HCT116 (cell line): ENCODE measurements around the gene TRIM23. TPM values are rescaled to one million over a fixed set of nuclear protein-coding genes. Genes with fewer than 3 reads are reported as not detected.

ENCODE experiments used
- ATAC-seq: fragments of 200-7000 bp; cut with Tn5 transposase; 2 replicates; pipeline ENCODE4 v1.9.1; 2020; ENCODE audit warnings: mild to moderate bottlenecking, moderate library complexity
- BruUV-seq: library from RNA; stranded (reverse); fragments of 400-500 nt; replicated peaks from 2 replicates; lab custom pipeline; 2021; lab: Mats Ljungman, UMichigan
- CTCF ChIA-PET: fragments of 300-600 bp; sonication (Branson Sonifier 250); formaldehyde crosslinking; loops from one replicate; lab custom pipeline; 2021; ENCODE audit warnings: antibody characterized with exemption; lab: Charles Lee
- POLR2A ChIA-PET: fragments of 300-600, 350-600 bp; sonication (Branson Sonifier 250); formaldehyde crosslinking; loops from one replicate; lab custom pipeline; 2021; ENCODE audit warnings: antibody characterized with exemption; lab: Charles Lee
- RAD21 ChIA-PET, 2 experiments: fragments of 300-600 bp; sonication (Branson Sonifier 250); formaldehyde crosslinking; loops; one replicate each; lab custom pipeline; 2023; ENCODE audit warnings: low total read pairs in 2 of 2; ENCODE audit not compliant: uncharacterized antibody in 2 of 2, unreplicated experiment in 2 of 2, low non-redundant PET in 1 of 2; lab: Charles Lee
- DNase-seq: peaks from one replicate; pipeline ENCODE4 v3.0.0-alpha.2; 2010; ENCODE audit warnings: low read depth, low spot score
- H2AFZ ChIP-seq: fragments of 200-600 bp; shearing (Covaris generic), sonication (generic); 2 replicates; pipeline ENCODE4 v1.6.1; 2017; ENCODE audit warnings: low read depth, mixed run types, mixed read lengths, antibody characterized with exemption, low read length; ENCODE audit not compliant: poor library complexity, severe bottlenecking
- H3K27ac ChIP-seq: 2 replicates; pipeline ENCODE4 v1.5.1; 2012; ENCODE audit warnings: low read depth, low read length
- H3K27me3 ChIP-seq: fragments of 200-600 bp; sonication (generic); 2 replicates; pipeline ENCODE4 v1.6.1; 2016; ENCODE audit warnings: mixed run types, low read length, mixed read lengths; ENCODE audit not compliant: insufficient read depth
- H3K36me3 ChIP-seq, 2 experiments: fragments of 200-500 bp in 1 of 2; fragments of 200-600 bp in 1 of 2; sonication (Bioruptor generic) in 1 of 2; sonication (generic) in 1 of 2; 2 replicates each; pipeline versions ENCODE4 v1.5.1 to v1.6.1; 2014 to 2016; ENCODE audit warnings: low read length in 2 of 2, inconsistent platforms in 1 of 2, mixed read lengths in 1 of 2, mixed run types in 1 of 2; ENCODE audit not compliant: insufficient read depth in 2 of 2, control insufficient read depth in 1 of 2
- H3K4me1 ChIP-seq, 2 experiments: fragments of 200-600 bp in 1 of 2; sonication (generic) in 1 of 2; 2 replicates each; pipeline versions ENCODE4 v1.5.1 to v1.6.1; 2012 to 2017; ENCODE audit warnings: low read length in 2 of 2, inconsistent platforms in 1 of 2, mild to moderate bottlenecking in 1 of 2, mixed read lengths in 1 of 2, mixed run types in 1 of 2, moderate library complexity in 1 of 2; ENCODE audit not compliant: insufficient read depth in 2 of 2, control insufficient read depth in 1 of 2
- H3K4me2 ChIP-seq: fragments of 200-600 bp; sonication (generic); 2 replicates; pipeline ENCODE4 v1.6.1; 2017; ENCODE audit warnings: mixed run types, low read length, mixed read lengths
- H3K4me3 ChIP-seq, 2 experiments: fragments of 200-600 bp in 1 of 2; sonication (generic) in 1 of 2; replicated peaks in 1 of 2; 2 replicates each; pipeline ENCODE4 v1.5.1; 2011 to 2016; ENCODE audit warnings: low read length in 2 of 2, control low read depth in 1 of 2, low read depth in 1 of 2, mild to moderate bottlenecking in 1 of 2, mixed read lengths in 1 of 2, mixed run types in 1 of 2
- H3K79me2 ChIP-seq: fragments of 200-600 bp; sonication (generic); 2 replicates; pipeline ENCODE4 v1.6.1; 2017; ENCODE audit warnings: mild to moderate bottlenecking, mixed run types, low read length, moderate library complexity, mixed read lengths; ENCODE audit not compliant: insufficient read depth
- H3K9ac ChIP-seq: fragments of 200-600 bp; sonication (generic); 2 replicates; pipeline ENCODE4 v1.6.1; 2016; ENCODE audit warnings: low read length, mixed read lengths
- H3K9me2 ChIP-seq: fragments of 200-600 bp; sonication (generic), shearing (Covaris generic); 2 replicates; pipeline ENCODE4 v1.6.1; 2017; ENCODE audit warnings: mixed run types, mild to moderate bottlenecking, moderate library complexity; ENCODE audit not compliant: insufficient read depth
- H3K9me3 ChIP-seq, 2 experiments: fragments of 200-500 bp in 1 of 2; fragments of 200-600 bp in 1 of 2; sonication (Bioruptor generic) in 1 of 2; sonication (generic) in 1 of 2; 2 replicates each; pipeline ENCODE4 v1.6.1; 2014 to 2017; ENCODE audit warnings: low read length in 2 of 2, mixed read lengths in 2 of 2, inconsistent platforms in 1 of 2, low read depth in 1 of 2, mild to moderate bottlenecking in 1 of 2, mixed run types in 1 of 2, moderate library complexity in 1 of 2; ENCODE audit not compliant: control insufficient read depth in 1 of 2, insufficient read depth in 1 of 2
- H4K20me1 ChIP-seq: fragments of 200-600 bp; sonication (generic), shearing (Covaris generic); 2 replicates; pipeline ENCODE4 v1.6.1; 2017; ENCODE audit warnings: mixed run types, mild to moderate bottlenecking, moderate library complexity; ENCODE audit not compliant: insufficient read depth
- CEBPB ChIP-seq: IDR thresholded peaks from 2 replicates; pipeline ENCODE4 v1.6.1; 2012; ENCODE audit warnings: low read depth
- ELF1 ChIP-seq: IDR thresholded peaks from 2 replicates; pipeline ENCODE4 v1.6.1; 2012; ENCODE audit warnings: low read depth, borderline replicate concordance
- EZH2 ChIP-seq: fragments of 200-600 bp; sonication (generic); IDR thresholded peaks from 2 replicates; pipeline ENCODE4 v1.6.1; 2017; ENCODE audit warnings: antibody characterized with exemption, mixed run types
- FOSL1 ChIP-seq: IDR thresholded peaks from 2 replicates; pipeline ENCODE4 v1.6.1; 2012; ENCODE audit warnings: low read depth
- POLR2A ChIP-seq: IDR thresholded peaks from 2 replicates; pipeline ENCODE4 v1.7.0; 2011; ENCODE audit warnings: borderline replicate concordance; ENCODE audit not compliant: insufficient read depth, insufficient read length; ENCODE audit errors: extremely low read depth
- POLR2AphosphoS5 ChIP-seq: IDR thresholded peaks from 2 replicates; pipeline ENCODE4 v1.6.1; 2011; ENCODE audit warnings: mild to moderate bottlenecking, low read depth, low read length, moderate library complexity
- SIN3A ChIP-seq: IDR thresholded peaks from 2 replicates; pipeline ENCODE4 v1.6.1; 2012; ENCODE audit warnings: low read depth
- SP1 ChIP-seq: IDR thresholded peaks from 2 replicates; pipeline ENCODE4 v1.6.1; 2012; ENCODE audit warnings: low read depth
- SRF ChIP-seq: IDR thresholded peaks from 2 replicates; pipeline ENCODE4 v1.6.1; 2012; ENCODE audit warnings: low read depth
- ZFX ChIP-seq: fragments of 450-650 bp; IDR thresholded peaks from 2 replicates; pipeline ENCODE4 v1.6.1; 2017
- intact Hi-C: fragments of 100-400 bp; cut with micrococcal nuclease; formaldehyde crosslinking; loops from 2 replicates; pipeline ENCODE4 v1.10.0; 2022
- total RNA-seq: library from RNA; stranded (reverse); gene quantifications from one replicate; pipeline ENCODE4 v1.2.1, GENCODE V29; 2021; ENCODE audit not compliant: unreplicated experiment
- TF ChIP-seq, protein P1 (sequence below), 3 experiments: fragments of 200-600 bp in 1 of 3; sonication (generic) in 1 of 3; IDR thresholded peaks in 2 of 3; conservative IDR thresholded peaks in 1 of 3; 2 replicates each; pipeline ENCODE4 v1.5.1; 2012 to 2017; ENCODE audit warnings: low read depth in 2 of 3, low read length in 2 of 3, antibody characterized with exemption in 1 of 3, borderline replicate concordance in 1 of 3, control low read depth in 1 of 3, mild to moderate bottlenecking in 1 of 3, mixed read lengths in 1 of 3, mixed run types in 1 of 3, moderate library complexity in 1 of 3; ENCODE audit not compliant: insufficient read depth in 1 of 3
- TF ChIP-seq, protein P2 (sequence below): IDR thresholded peaks from 2 replicates; pipeline ENCODE4 v1.6.1; 2011; ENCODE audit warnings: mild to moderate bottlenecking, low read length, moderate library complexity; ENCODE audit not compliant: insufficient replicate concordance; ENCODE audit errors: extremely low read depth
- TF ChIP-seq, protein P3 (sequence below): IDR thresholded peaks from 2 replicates; pipeline ENCODE4 v1.6.1; 2012; ENCODE audit warnings: low read depth

The TRIM23 gene
- total RNA-seq, 1 experiment from 2014 or later: 12.2 TPM

DNA sequence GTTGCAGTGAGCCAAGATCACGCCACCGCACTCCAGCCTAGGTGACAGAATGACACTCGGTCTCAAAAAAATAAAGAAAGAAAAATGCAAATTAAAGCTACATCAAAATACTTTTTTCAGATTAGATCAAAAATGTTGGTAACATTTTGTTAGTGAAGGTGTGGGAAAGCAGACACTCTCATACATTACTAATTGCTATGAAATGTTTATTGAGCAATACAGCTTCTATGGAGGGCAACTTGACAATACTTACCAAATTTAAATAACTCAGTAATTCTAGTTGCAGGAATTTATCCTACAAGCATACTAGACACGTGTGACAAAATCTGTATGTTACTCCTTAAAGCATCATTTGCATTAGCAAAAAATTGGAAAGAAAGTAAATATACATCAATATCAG lies 4.1 kb downstream of the TRIM23 start:
- DNase-seq: no peak
- H3K36me3 ChIP-seq: no peaks in the 10 kb centered on the region
- peaks cover 18% of the 10 kb centered on the region for H3K79me2 ChIP-seq
- CTCF ChIA-PET: no interaction called here
- no peak for ATAC-seq
- H4K20me1 ChIP-seq: peaks cover 3% of the 10 kb centered on the region; the same call in 1 of the 2 replicates
- H2AFZ ChIP-seq: no peak overlapping the region
- no peaks in the 10 kb centered on the region for H3K27me3 ChIP-seq
- POLR2A ChIA-PET: no interaction called here
- H3K4me1 ChIP-seq: peaks cover 0 to 10% of the 10 kb centered on the region in 2 experiments; a peak in 2 of 4 replicates
- no peak for TF ChIP-seq POLR2AphosphoS5
- TF ChIP-seq, protein P1, sequence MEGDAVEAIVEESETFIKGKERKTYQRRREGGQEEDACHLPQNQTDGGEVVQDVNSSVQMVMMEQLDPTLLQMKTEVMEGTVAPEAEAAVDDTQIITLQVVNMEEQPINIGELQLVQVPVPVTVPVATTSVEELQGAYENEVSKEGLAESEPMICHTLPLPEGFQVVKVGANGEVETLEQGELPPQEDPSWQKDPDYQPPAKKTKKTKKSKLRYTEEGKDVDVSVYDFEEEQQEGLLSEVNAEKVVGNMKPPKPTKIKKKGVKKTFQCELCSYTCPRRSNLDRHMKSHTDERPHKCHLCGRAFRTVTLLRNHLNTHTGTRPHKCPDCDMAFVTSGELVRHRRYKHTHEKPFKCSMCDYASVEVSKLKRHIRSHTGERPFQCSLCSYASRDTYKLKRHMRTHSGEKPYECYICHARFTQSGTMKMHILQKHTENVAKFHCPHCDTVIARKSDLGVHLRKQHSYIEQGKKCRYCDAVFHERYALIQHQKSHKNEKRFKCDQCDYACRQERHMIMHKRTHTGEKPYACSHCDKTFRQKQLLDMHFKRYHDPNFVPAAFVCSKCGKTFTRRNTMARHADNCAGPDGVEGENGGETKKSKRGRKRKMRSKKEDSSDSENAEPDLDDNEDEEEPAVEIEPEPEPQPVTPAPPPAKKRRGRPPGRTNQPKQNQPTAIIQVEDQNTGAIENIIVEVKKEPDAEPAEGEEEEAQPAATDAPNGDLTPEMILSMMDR (IDR thresholded peaks at IDR 0.05 in 2 of 3, conservative IDR thresholded peaks at IDR 0.05 in 1 of 3; ENCODE audit: borderline replicate concordance in 1 of 3, insufficient read depth in 1 of 3, low read depth in 2 of 3, low read length in 2 of 3): no peak
- intact Hi-C loops: no loop called here
- no peak overlapping the region for H3K27ac ChIP-seq
- H3K4me2 ChIP-seq: no peak overlapping the region
- no peak overlapping the region for H3K9ac ChIP-seq
- RAD21 ChIA-PET: no interaction called here
- no peak overlapping the region for H3K4me3 ChIP-seq
- BruUV-seq: no TSS peak
- H3K9me3 ChIP-seq: no peaks in the 10 kb centered on the region
- no peaks in the 10 kb centered on the region for H3K9me2 ChIP-seq

- DNase-seq (no peak), ATAC-seq (no peak)
- H3K9ac ChIP-seq: no peak overlapping the region
- ChIA-PET RAD21 (no interaction called here), CTCF (no interaction called here), POLR2A (no interaction called here)
- H3K4me1 ChIP-seq: no peaks in the 10 kb centered on the region
- H4K20me1 ChIP-seq: no peaks in the 10 kb centered on the region
- H3K27ac ChIP-seq: no peak overlapping the region
- H3K36me3 ChIP-seq: peaks cover 10 to 11% of the 10 kb centered on the region in 2 experiments; a peak in 2 of 4 replicates
- no peaks in the 10 kb centered on the region for H3K79me2 ChIP-seq
- BruUV-seq: no TSS peak
- H3K27me3 ChIP-seq: no peaks in the 10 kb centered on the region
- H3K9me3 ChIP-seq: no peaks in the 10 kb centered on the region
- no peak overlapping the region for H3K4me3 ChIP-seq
- no peaks in the 10 kb centered on the region for H3K9me2 ChIP-seq
- H3K4me2 ChIP-seq: no peak overlapping the region
- intact Hi-C loops: no loop called here
- no peak overlapping the region for H2AFZ ChIP-seq
- no peak for TF ChIP-seq SP1
- TF ChIP-seq, protein P2, sequence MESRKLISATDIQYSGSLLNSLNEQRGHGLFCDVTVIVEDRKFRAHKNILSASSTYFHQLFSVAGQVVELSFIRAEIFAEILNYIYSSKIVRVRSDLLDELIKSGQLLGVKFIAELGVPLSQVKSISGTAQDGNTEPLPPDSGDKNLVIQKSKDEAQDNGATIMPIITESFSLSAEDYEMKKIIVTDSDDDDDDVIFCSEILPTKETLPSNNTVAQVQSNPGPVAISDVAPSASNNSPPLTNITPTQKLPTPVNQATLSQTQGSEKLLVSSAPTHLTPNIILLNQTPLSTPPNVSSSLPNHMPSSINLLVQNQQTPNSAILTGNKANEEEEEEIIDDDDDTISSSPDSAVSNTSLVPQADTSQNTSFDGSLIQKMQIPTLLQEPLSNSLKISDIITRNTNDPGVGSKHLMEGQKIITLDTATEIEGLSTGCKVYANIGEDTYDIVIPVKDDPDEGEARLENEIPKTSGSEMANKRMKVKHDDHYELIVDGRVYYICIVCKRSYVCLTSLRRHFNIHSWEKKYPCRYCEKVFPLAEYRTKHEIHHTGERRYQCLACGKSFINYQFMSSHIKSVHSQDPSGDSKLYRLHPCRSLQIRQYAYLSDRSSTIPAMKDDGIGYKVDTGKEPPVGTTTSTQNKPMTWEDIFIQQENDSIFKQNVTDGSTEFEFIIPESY: no peak
- no peak for TF ChIP-seq FOSL1
- TF ChIP-seq POLR2A: no peak
- no peak for TF ChIP-seq ZFX
- TF ChIP-seq EZH2: no peak
- no peak for TF ChIP-seq ELF1
- TF ChIP-seq SIN3A: no peak
- TF ChIP-seq SRF: no peak
- TF ChIP-seq, protein P3, sequence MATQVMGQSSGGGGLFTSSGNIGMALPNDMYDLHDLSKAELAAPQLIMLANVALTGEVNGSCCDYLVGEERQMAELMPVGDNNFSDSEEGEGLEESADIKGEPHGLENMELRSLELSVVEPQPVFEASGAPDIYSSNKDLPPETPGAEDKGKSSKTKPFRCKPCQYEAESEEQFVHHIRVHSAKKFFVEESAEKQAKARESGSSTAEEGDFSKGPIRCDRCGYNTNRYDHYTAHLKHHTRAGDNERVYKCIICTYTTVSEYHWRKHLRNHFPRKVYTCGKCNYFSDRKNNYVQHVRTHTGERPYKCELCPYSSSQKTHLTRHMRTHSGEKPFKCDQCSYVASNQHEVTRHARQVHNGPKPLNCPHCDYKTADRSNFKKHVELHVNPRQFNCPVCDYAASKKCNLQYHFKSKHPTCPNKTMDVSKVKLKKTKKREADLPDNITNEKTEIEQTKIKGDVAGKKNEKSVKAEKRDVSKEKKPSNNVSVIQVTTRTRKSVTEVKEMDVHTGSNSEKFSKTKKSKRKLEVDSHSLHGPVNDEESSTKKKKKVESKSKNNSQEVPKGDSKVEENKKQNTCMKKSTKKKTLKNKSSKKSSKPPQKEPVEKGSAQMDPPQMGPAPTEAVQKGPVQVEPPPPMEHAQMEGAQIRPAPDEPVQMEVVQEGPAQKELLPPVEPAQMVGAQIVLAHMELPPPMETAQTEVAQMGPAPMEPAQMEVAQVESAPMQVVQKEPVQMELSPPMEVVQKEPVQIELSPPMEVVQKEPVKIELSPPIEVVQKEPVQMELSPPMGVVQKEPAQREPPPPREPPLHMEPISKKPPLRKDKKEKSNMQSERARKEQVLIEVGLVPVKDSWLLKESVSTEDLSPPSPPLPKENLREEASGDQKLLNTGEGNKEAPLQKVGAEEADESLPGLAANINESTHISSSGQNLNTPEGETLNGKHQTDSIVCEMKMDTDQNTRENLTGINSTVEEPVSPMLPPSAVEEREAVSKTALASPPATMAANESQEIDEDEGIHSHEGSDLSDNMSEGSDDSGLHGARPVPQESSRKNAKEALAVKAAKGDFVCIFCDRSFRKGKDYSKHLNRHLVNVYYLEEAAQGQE: no peak
- TF ChIP-seq CEBPB: no peak
Observed at GRCh38 chr5:65612298-65612907, 11.7 kb downstream of the TRIM23 start.
